T-helper 9 cell (primary cell): ENCODE results near the gene SNCB.

ENCODE experiments used
- DNase-seq: peaks from one replicate; pipeline ENCODE4 v3.0.0-alpha.2; 2020
- total RNA-seq, 2 donors: gene quantifications; one replicate each; lab custom pipeline; 2026; lab: John Stamatoyannopoulos, UW

The SNCB gene
- total RNA-seq = 0 reads per million in 2 donors

- DNase-seq = no peak
These were observed at the start of gene SNCB, which contains the start of gene EIF4E1B for GRCh38 chr5:176629853-176630680. Gene SNCB, minus strand, starts transcription at chr5:176630534. Its CDS starts 880 bp downstream, at chr5:176629654. Gene EIF4E1B, plus strand, starts transcription at chr5:176630675. Its CDS starts 12,113 bp downstream, at chr5:176642788.

DNA sequence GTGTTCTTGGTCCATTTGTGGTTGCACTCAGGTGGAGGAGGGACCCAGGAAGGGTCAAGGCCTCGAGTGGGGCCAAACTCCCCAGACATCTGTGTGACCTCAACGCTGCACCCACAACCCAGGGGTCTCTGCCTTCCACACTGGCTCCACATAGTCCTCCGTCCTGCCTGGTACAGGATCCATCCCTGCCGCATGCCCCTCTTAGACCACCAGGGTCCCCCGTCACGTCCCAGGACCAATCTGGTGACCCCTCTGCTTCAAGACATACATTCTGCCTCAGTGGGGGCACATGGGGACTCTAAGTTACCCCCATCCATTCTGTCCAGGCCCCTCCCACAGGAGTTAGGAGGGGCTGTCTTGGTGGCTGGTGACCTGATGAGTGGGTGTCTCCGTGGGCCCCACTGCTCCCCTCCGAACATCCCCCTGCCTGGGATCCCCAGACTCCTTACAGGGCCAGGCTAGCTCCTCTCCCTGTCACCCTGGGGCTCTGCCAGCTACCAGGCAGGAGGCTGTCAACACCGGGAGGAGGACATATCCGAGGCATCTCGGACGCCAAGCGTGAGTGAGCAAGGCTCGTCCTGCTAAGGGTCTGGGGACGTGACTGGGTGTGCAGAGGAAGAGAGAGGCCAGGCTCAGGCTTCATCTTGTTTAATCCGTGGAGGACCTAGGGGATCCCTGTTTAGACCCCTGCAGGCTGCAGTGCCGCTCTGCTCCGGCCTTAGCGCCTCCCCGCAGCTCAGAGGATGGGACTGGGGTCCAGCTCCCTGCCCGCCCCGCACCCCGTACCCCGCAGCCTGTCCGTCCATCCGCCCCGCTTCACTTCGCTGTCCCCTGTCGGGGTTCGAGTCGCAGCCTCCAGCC lies 49.3 kb upstream of the SNCB start:
- DNase-seq = no peak

DNA sequence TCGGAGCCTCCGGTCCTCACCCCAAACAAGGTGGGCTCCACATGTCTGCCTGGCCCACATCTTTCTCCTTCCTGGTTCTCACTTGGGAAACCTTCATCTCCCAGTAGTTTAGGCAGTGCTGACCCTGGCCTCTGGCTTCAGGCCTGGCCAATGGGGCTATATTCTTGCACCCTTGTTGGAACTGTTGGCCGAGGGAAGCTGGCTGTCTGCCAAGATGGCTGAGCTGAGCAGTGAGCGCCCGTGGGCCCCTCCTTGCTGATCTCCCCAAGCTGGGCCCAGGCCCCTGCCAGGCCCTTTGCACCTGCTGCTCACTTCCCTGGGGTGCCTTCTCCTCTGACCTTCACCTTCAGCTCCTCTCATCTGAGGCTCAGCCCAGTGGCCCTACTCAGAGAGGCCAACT lies 48.2 kb upstream of the SNCB start:
- no peak for DNase-seq

DNA sequence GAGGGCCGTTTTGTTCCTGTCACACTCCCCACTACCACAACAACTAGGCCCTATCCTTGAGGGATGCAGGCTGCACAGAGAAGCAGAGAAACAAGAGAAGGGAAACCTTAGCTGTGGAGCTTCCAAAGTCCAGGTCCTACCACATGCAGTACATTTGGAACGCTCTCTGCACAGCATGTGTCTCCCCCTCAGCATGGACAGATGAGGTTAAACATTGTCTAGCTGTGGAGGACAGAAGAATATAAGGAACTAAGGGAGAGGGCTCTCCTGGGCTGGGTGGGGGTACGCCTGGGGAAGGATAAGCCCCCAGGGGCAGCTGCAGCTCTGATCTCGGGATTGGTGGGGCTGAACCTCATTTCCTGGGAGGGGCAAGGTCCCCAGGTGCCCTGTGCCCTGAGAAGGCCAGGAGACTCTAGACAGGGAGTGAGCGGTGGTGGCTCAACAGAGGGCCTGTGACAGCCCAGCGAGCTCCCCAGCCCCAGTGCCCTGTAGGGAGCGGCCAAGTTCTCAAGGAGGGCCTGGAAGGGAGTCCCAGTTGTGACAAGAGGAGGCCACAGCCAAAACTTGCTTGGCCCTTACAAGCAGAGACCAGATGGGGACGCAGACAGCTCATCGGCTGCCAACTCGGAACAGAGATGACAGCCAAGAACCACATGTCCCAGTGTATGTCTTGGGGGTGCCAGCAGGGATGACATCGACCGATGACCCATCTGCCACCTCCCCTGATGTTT lies 47.0 kb upstream of the SNCB start:
- no peak for DNase-seq

- no peak for DNase-seq
These were observed 46.1 kb upstream of the SNCB start for GRCh38 chr5:176676361-176676824.

DNA sequence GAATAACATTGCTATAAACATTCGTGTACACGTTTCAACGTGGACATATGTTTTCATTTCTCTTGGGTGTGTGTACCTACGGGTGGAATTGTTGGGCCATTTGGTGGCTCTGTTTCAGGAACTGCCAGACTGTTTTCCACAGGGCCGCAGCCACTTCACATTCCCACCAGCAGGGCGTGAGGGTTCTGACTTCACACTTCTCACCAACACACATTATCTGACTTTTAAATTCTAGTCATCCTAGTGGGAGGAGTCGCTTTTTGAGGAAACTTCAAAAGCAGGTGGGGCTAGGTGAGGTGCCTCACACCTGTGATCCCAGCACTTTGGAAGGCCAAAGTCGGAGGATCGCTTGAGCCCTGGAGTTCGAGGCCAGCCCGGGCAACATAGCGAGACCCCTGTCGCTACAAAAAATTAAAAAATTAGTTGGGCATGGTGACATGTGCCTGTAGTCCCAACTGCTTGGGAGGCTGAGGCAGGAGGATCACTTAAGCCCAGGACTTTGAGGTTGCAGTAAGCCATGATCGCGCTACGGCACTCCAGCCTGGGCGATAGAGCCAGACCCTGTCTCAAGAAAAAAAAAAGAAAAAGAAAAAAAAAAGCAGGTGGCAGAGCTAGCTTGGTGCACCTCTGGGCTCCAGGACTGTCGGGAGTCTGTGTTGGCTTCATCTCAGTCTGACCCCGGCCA lies 45.5 kb upstream of the SNCB start:
- no peak for DNase-seq

- DNase-seq = no peak
These were observed 44.5 kb upstream of the SNCB start for GRCh38 chr5:176674799-176675198.

GRCh38 chr5:176673651-176674583 lies 43.6 kb upstream of the SNCB start:
- DNase-seq = no peak

DNA sequence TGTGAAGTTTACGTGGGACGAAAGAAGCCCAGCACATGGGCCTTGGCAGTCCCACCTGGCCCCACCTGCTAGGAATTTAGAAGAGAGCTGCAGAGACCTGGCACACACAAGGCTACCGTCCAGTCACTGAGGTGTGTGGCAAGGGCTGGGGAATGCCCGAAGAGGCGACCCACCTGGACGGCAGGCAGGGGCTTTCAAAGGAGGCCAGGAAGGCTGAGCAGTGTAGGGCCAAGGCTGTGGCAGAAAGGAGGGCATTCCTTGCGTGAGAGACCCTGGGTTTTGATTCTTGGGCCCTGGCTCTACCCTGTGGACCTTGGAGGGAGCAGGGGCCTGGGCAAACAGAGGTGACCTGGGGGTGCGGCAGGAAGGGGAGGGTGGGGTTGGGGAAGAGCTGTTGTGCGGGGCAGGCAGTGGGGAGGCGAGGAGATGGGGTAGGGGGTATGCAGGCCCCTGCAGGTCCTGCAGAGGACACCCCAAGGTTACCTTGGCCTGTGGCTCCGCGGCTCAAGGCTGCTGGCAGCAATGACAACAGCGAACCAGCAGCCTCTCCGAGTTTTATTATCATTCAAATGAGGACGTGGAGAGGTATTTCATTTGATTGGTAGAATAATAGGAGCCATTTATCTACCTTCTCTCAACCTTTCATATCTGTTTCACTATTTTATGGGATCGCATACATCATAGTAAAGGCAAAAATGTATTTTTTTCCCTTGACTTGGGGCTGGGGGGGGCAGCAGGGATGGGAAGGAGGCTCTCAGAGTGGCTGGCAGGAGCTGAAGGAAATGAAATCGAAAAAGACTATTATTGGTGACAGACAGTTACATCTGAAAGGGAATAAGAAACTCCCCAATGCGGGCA lies 41.8 kb upstream of the SNCB start:
- no peak for DNase-seq

DNA sequence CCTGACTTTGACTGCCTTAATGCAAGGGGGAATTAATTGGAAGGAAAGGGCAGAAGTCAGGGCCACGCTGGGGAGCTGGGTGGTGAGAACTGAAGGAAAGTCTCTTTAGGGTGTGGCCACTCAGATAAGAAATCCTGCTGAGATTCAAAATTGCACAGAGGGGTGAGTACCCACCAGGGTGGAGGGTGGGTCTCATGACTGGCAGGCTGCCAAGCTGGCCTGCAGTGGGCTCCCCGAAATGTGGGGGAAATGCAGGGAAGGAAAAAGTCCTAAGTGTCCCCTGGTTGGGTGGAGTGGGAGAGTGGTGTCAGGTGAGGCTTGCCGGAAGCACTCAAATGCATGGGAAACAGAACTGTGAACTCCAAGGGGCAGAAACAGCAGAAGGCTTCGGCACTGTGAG lies 41.1 kb upstream of the SNCB start:
- DNase-seq = no peak

DNA sequence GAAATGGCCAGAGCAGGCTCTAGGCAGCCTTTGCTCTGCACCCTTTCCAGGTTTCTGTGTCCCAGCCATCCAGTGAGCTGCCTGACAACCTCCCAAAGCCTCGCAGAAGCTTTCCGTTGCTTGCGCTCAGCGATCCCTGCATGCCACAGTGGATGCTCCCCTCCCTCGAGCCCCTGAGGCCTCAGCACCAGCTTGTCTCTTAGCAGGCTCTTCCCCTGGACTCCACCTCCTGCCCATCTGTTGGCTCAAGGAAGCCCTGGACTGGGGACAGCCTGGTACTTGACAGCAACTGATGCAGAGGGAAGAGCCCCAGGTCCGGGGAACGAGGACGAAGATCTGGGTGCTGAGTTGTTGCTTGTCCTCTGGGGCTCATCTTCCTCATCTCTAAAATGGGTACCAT lies 40.1 kb upstream of the SNCB start:
- DNase-seq = no peak

DNA sequence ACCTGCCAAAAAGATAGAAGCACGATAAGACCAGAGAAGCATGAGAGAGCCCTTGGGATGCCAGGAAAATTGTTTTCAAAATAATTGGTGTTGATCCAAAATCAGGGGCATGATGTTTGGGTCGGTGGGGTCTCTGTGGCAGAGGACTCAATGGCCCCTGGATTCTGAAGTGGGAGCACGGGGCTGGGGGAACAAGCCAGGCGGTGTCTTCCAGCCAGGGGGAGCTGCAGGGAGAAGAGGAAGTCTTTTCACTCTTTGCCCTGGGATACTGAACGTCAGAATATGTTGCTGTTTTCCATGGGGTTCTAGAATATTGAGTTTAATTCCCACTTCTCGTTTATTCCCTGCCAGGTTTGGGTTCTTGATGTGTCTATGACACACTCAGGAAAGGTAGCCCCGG lies 37.3 kb upstream of the SNCB start:
- DNase-seq = no peak

GRCh38 chr5:176665517-176665916 lies 35.2 kb upstream of the SNCB start:
- no peak for DNase-seq

DNA sequence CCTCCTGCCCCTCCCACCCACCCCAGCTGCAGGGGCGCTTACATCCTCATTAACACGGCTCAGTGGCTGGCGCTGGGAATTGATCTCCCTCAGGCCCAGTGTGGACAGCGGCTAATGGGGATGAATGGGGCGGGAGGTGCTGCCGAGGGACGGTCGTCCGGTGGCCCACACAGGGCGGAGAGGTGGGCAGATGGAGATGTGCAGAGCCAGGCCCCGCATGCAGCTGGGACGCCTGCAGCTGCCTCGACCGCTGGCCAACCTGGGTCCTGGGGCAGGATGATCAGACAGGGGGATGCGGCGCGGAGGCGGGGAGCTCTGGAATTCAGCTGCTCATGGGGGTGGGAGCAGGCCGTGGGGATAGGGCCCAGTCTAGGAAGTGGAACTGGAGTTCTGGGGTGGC lies 34.6 kb upstream of the SNCB start:
- no peak for DNase-seq

- no peak for DNase-seq
These were observed 34.1 kb upstream of the SNCB start for GRCh38 chr5:176664479-176664878.

GRCh38 chr5:176663566-176663965 lies 33.2 kb upstream of the SNCB start:
- no peak for DNase-seq

GRCh38 chr5:176662371-176663333 lies 32.3 kb upstream of the SNCB start:
- DNase-seq = no peak

DNA sequence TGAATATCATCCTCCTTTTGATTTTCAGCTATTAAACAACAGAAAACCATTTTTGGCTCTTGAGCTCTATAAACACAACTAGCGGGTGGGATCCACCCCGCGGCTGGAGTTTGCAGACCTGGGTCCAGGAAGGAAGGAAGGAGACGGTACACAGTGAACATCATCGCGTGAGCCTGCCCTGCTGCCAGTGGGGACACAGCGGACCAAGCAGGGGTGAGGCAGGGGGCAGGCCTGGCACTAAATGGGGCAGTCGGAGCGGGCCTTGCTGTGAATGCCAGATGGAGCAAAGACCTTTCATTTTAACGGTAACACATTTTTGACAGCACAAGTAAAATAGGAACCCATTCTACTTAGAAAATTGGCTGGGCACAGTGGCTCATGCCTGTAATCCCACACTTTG lies 31.3 kb upstream of the SNCB start:
- no peak for DNase-seq
